AG04450 (cell line): ENCODE results near the gene SPATC1L. TPM values are rescaled to one million over a fixed set of nuclear protein-coding genes. Genes with fewer than 3 reads are reported as not detected.

ENCODE experiments used
- CTCF ChIA-PET: fragments of 300-600, 350-600 bp; formaldehyde crosslinking; extraction: SDS; loops from one replicate; lab custom pipeline; 2022; ENCODE audit warnings: antibody characterized with exemption, inconsistent platforms; lab: Charles Lee
- POLR2A ChIA-PET: fragments of 350-600 bp; formaldehyde crosslinking; extraction: SDS; loops from one replicate; lab custom pipeline; 2021; ENCODE audit warnings: antibody characterized with exemption, inconsistent platforms; lab: Yijun Ruan, JAX
- DNase-seq: peaks from one replicate; pipeline ENCODE4 v3.0.0-alpha.2; 2011; ENCODE audit warnings: low read depth, low spot score
- H3K27ac ChIP-seq: one replicate; pipeline ENCODE4 v1.5.1; 2012; ENCODE audit warnings: low read depth, low read length, control low read depth
- H3K27me3 ChIP-seq: one replicate; pipeline ENCODE4 v1.6.0; 2012; ENCODE audit warnings: low read length; ENCODE audit not compliant: control insufficient read depth, insufficient read depth
- H3K4me3 ChIP-seq: 2 replicates; pipeline ENCODE4 v1.5.1; 2011; ENCODE audit warnings: mild to moderate bottlenecking, low read depth, low read length, control low read depth
- H3K9me3 ChIP-seq: 2 replicates; pipeline ENCODE4 v1.5.1; 2012; ENCODE audit warnings: low read length; ENCODE audit not compliant: control insufficient read depth, insufficient read depth
- polyA plus RNA-seq: library from polyadenylated mRNA; depleted of rRNA; stranded (reverse); fragments of >200 nt; gene quantifications from 2 replicates; pipeline ENCODE4 v1.2.3, GENCODE V29; 2011
- TF ChIP-seq, protein P1 (sequence below): IDR thresholded peaks from 2 replicates; pipeline ENCODE4 v1.5.1; 2011; ENCODE audit warnings: low read depth, low read length, control low read depth, inconsistent platforms

The SPATC1L gene
- polyA plus RNA-seq, 1 experiment, result 1.6 TPM

GRCh38 chr21:46196733-46197132, 12.5 kb upstream of the SPATC1L start:
- ChIA-PET CTCF (no interaction called here), POLR2A (no interaction called here)
- Histone ChIP-seq H3K27ac (no peak overlapping the region), H3K9me3 (no peaks in the 10 kb centered on the region; the same call in 1 of the 2 replicates), H3K27me3 (no peaks in the 10 kb centered on the region), H3K4me3 (no peak overlapping the region)
- no peak for DNase-seq
- TF ChIP-seq, protein P1, sequence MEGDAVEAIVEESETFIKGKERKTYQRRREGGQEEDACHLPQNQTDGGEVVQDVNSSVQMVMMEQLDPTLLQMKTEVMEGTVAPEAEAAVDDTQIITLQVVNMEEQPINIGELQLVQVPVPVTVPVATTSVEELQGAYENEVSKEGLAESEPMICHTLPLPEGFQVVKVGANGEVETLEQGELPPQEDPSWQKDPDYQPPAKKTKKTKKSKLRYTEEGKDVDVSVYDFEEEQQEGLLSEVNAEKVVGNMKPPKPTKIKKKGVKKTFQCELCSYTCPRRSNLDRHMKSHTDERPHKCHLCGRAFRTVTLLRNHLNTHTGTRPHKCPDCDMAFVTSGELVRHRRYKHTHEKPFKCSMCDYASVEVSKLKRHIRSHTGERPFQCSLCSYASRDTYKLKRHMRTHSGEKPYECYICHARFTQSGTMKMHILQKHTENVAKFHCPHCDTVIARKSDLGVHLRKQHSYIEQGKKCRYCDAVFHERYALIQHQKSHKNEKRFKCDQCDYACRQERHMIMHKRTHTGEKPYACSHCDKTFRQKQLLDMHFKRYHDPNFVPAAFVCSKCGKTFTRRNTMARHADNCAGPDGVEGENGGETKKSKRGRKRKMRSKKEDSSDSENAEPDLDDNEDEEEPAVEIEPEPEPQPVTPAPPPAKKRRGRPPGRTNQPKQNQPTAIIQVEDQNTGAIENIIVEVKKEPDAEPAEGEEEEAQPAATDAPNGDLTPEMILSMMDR, result no peak

GRCh38 chr21:46195595-46196195, 11.4 kb upstream of the SPATC1L start:
- ChIA-PET CTCF (no interaction called here), POLR2A (no interaction called here)
- TF ChIP-seq, protein P1, result no peak
- Histone ChIP-seq H3K27me3 (no peaks in the 10 kb centered on the region), H3K27ac (no peak overlapping the region), H3K9me3 (no peaks in the 10 kb centered on the region; the same call in 1 of the 2 replicates), H3K4me3 (no peak overlapping the region)
- no peak for DNase-seq

GRCh38 chr21:46194374-46195334, 10.4 kb upstream of the SPATC1L start:
- TF ChIP-seq, protein P1, result no peak
- POLR2A ChIA-PET, result no interaction called here

DNA sequence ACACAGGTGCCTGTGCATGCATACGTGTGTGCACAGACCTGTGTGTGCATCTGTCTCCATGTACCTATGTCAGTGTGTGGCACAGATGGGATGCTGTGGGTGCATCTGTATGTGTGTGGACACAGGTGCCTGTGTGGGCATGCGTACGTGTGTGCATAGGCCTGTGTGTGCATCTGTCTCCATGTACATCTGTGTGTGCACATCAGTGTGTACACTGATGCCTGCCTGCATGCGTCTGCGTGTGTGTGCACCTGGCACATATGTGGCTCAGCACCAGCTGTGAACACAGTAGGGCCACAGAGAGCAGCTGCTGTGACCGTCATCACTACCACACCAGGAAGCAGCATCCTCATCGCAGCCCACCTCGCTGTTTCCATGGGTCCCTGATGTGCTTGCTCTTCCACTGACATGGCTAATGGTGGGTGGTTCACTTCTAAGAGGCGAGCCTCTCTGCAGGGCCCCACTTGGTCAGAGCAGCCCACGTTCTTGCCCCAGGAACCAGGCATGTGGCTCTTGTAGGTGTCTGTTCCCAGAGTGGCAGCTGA, 9.6 kb upstream of the SPATC1L start:
- ChIA-PET POLR2A (no interaction called here), CTCF (no interaction called here)
- DNase-seq, result no peak
- Histone ChIP-seq H3K27me3 (no peaks in the 10 kb centered on the region), H3K27ac (no peak overlapping the region), H3K9me3 (no peaks in the 10 kb centered on the region; the same call in 1 of the 2 replicates), H3K4me3 (no peak overlapping the region)
- TF ChIP-seq, protein P1, result no peak

More at GRCh38 chr21:46194374-46195334, 10.4 kb upstream of the SPATC1L start:
- H3K4me3 ChIP-seq, result no peak overlapping the region
- CTCF ChIA-PET, result no interaction called here
- no peaks in the 10 kb centered on the region for H3K27me3 ChIP-seq
- H3K27ac ChIP-seq, result no peak overlapping the region
- H3K9me3 ChIP-seq, result no peaks in the 10 kb centered on the region; the same call in 1 of the 2 replicates
- DNase-seq, result no peak
